ENCODE results near the gene EEA1.

The EEA1 gene

GRCh38 chr12:92921877-92922276 is 7.2 kb downstream of the EEA1 start:
- TF ChIP-seq SUZ12 (IDR thresholded peaks at IDR 0.05) (no peak), FOXA1 (IDR thresholded peaks at IDR 0.05) (no peak), ZNF384 (IDR thresholded peaks at IDR 0.05) (no peak), L3MBTL2 (conservative IDR thresholded peaks at IDR 0.05) (no peak), ARNT (IDR thresholded peaks at IDR 0.05) (no peak)
- no peak for DNase-seq (ENCODE audit: extremely low spot score)
- CTCF ChIA-PET = no interaction called here
- POLR2A ChIA-PET = no interaction called here

- no peak for DNase-seq (ENCODE audit: extremely low spot score)
- POLR2A ChIA-PET = no interaction called here
- TF ChIP-seq CTBP1 (IDR thresholded peaks at IDR 0.05; ENCODE audit: borderline replicate concordance) = no peak
- no peak for TF ChIP-seq SUZ12 (IDR thresholded peaks at IDR 0.05)
- no peak for TF ChIP-seq NFRKB (IDR thresholded peaks at IDR 0.05)
- no peak for TF ChIP-seq L3MBTL2 (conservative IDR thresholded peaks at IDR 0.05)
- no peak for TF ChIP-seq ELF4 (IDR thresholded peaks at IDR 0.05)
- TF ChIP-seq FOXK2 (IDR thresholded peaks at IDR 0.05) = no peak
- TF ChIP-seq HDGF (IDR thresholded peaks at IDR 0.05; ENCODE audit: borderline replicate concordance) = no peak
- TF ChIP-seq FOXM1 (IDR thresholded peaks at IDR 0.05; ENCODE audit: borderline replicate concordance) = no peak
- TF ChIP-seq ARNT (IDR thresholded peaks at IDR 0.05) = no peak
- TF ChIP-seq LEF1 (IDR thresholded peaks at IDR 0.05; ENCODE audit: borderline replicate concordance) = no peak
- TF ChIP-seq ZNF384 (IDR thresholded peaks at IDR 0.05) = no peak
- TF ChIP-seq SP1 (IDR thresholded peaks at IDR 0.05) = no peak
- no peak for TF ChIP-seq BHLHE40 (IDR thresholded peaks at IDR 0.05; ENCODE audit: borderline replicate concordance)
- no peak for TF ChIP-seq FOXA1 (IDR thresholded peaks at IDR 0.05)
- no peak for TF ChIP-seq PKNOX1 (IDR thresholded peaks at IDR 0.05)
- TF ChIP-seq TARDBP (IDR thresholded peaks at IDR 0.05) = no peak
- CTCF ChIA-PET = interaction anchor here (1.6 kb wide), 1 partner anchor 11 kb away, joined by 3 read pairs; no protein-coding TSS in a partner anchor
These were observed 13.7 kb downstream of the EEA1 start for GRCh38 chr12:92915365-92915764.

GRCh38 chr12:92914170-92914569 is 14.9 kb downstream of the EEA1 start:
- DNase-seq (ENCODE audit: extremely low spot score) = no peak

GRCh38 chr12:92912672-92913071 is 16.4 kb downstream of the EEA1 start:
- POLR2A ChIA-PET = interaction anchor here (0.6 kb wide), 1 partner anchor 312 kb away, joined by 3 read pairs; no protein-coding TSS in a partner anchor
- CTCF ChIA-PET = no interaction called here
- TF ChIP-seq ELF4 (IDR thresholded peaks at IDR 0.05) = no peak
- TF ChIP-seq SUZ12 (IDR thresholded peaks at IDR 0.05) = no peak
- TF ChIP-seq FOXM1 (IDR thresholded peaks at IDR 0.05; ENCODE audit: borderline replicate concordance) = no peak
- no peak for TF ChIP-seq LEF1 (IDR thresholded peaks at IDR 0.05; ENCODE audit: borderline replicate concordance)
- TF ChIP-seq TARDBP (IDR thresholded peaks at IDR 0.05) = no peak
- no peak for TF ChIP-seq PKNOX1 (IDR thresholded peaks at IDR 0.05)
- TF ChIP-seq NFRKB (IDR thresholded peaks at IDR 0.05) = no peak
- TF ChIP-seq CTBP1 (IDR thresholded peaks at IDR 0.05; ENCODE audit: borderline replicate concordance) = no peak
- TF ChIP-seq ZNF384 (IDR thresholded peaks at IDR 0.05) = no peak
- no peak for TF ChIP-seq BHLHE40 (IDR thresholded peaks at IDR 0.05; ENCODE audit: borderline replicate concordance)
- TF ChIP-seq HDGF (IDR thresholded peaks at IDR 0.05; ENCODE audit: borderline replicate concordance) = no peak
- TF ChIP-seq FOXK2 (IDR thresholded peaks at IDR 0.05) = no peak
- TF ChIP-seq FOXA1 (IDR thresholded peaks at IDR 0.05) = no peak
- TF ChIP-seq ARNT (IDR thresholded peaks at IDR 0.05) = no peak
- no peak for DNase-seq (ENCODE audit: extremely low spot score)

More at GRCh38 chr12:92914170-92914569, 14.9 kb downstream of the EEA1 start:
- ChIA-PET POLR2A (no interaction called here), CTCF (no interaction called here)
- TF ChIP-seq ARNT (IDR thresholded peaks at IDR 0.05) (no peak), CTBP1 (IDR thresholded peaks at IDR 0.05; ENCODE audit: borderline replicate concordance) (no peak), BHLHE40 (IDR thresholded peaks at IDR 0.05; ENCODE audit: borderline replicate concordance) (no peak), FOXA1 (IDR thresholded peaks at IDR 0.05) (no peak), SUZ12 (IDR thresholded peaks at IDR 0.05) (no peak), PKNOX1 (IDR thresholded peaks at IDR 0.05) (no peak), FOXK2 (IDR thresholded peaks at IDR 0.05) (no peak), NFRKB (IDR thresholded peaks at IDR 0.05) (no peak), ELF4 (IDR thresholded peaks at IDR 0.05) (no peak), L3MBTL2 (conservative IDR thresholded peaks at IDR 0.05) (no peak), TARDBP (IDR thresholded peaks at IDR 0.05) (no peak), FOXM1 (IDR thresholded peaks at IDR 0.05; ENCODE audit: borderline replicate concordance) (no peak), HDGF (IDR thresholded peaks at IDR 0.05; ENCODE audit: borderline replicate concordance) (no peak), SP1 (IDR thresholded peaks at IDR 0.05) (no peak)

GRCh38 chr12:92912052-92912451 is 17.0 kb downstream of the EEA1 start:
- no peak for TF ChIP-seq ELF4 (IDR thresholded peaks at IDR 0.05)
- TF ChIP-seq FOXK2 (IDR thresholded peaks at IDR 0.05) = no peak
- no peak for TF ChIP-seq FOXA1 (IDR thresholded peaks at IDR 0.05)
- no peak for TF ChIP-seq PKNOX1 (IDR thresholded peaks at IDR 0.05)
- TF ChIP-seq BHLHE40 (IDR thresholded peaks at IDR 0.05; ENCODE audit: borderline replicate concordance) = no peak
- no peak for TF ChIP-seq ARNT (IDR thresholded peaks at IDR 0.05)
- TF ChIP-seq TARDBP (IDR thresholded peaks at IDR 0.05) = no peak
- no peak for TF ChIP-seq SP1 (IDR thresholded peaks at IDR 0.05)
- DNase-seq (ENCODE audit: extremely low spot score) = no peak
- CTCF ChIA-PET = no interaction called here
- POLR2A ChIA-PET = interaction anchor here (0.6 kb wide), 1 partner anchor 313 kb away, joined by 3 read pairs; no protein-coding TSS in a partner anchor

GRCh38 chr12:92911339-92911738 is 17.8 kb downstream of the EEA1 start:
- POLR2A ChIA-PET = no interaction called here
- CTCF ChIA-PET = no interaction called here
- DNase-seq (ENCODE audit: extremely low spot score) = no peak
- no peak for TF ChIP-seq SP1 (IDR thresholded peaks at IDR 0.05)
- no peak for TF ChIP-seq PKNOX1 (IDR thresholded peaks at IDR 0.05)
- no peak for TF ChIP-seq TARDBP (IDR thresholded peaks at IDR 0.05)
- no peak for TF ChIP-seq FOXK2 (IDR thresholded peaks at IDR 0.05)
- TF ChIP-seq NFRKB (IDR thresholded peaks at IDR 0.05) = no peak

All from HEK293T (cell line).